ENCODE results near the gene RPS27.

GRCh38 chr1:153968000-153968363 lies 22.6 kb upstream of the RPS27 start:
- no peak for TF ChIP-seq POLR2AphosphoS5 (IDR thresholded peaks at IDR 0.05; ENCODE audit: borderline replicate concordance, low read depth, low read length)
- TF ChIP-seq EZH2 (IDR thresholded peaks at IDR 0.05), result no peak
- no peak for TF ChIP-seq FOXP2 (optimal IDR thresholded peaks at IDR 0.05; ENCODE audit: control extremely low read depth, extremely low read length, insufficient read depth)

Data from SK-N-MC (cell line).